HepG2 (cell line): ENCODE data around the gene HSP90AB1. TPM values are rescaled to one million over a fixed set of nuclear protein-coding genes. Genes with fewer than 3 reads are reported as not detected.

ENCODE experiments used
- AGO2 ChIP-seq: fragments of 200-400 bp; formaldehyde crosslinking; optimal IDR thresholded peaks from 2 replicates; pipeline ENCODE3; 2017; ENCODE audit warnings: mild to moderate bottlenecking, low read depth, low read length, moderate library complexity
- E2F2 ChIP-seq: sonication (generic); formaldehyde crosslinking; IDR thresholded peaks from 2 replicates; pipeline ENCODE4 v1.4.0; 2020; ENCODE audit warnings: missing genetic modification reagents, borderline replicate concordance
- FOXC1 ChIP-seq: sonication (generic); formaldehyde crosslinking; IDR thresholded peaks from 2 replicates; pipeline ENCODE4 v1.8.0; 2022; ENCODE audit warnings: mild to moderate bottlenecking, missing genetic modification reagents, borderline replicate concordance
- HES4 ChIP-seq: sonication (generic); formaldehyde crosslinking; IDR thresholded peaks from 2 replicates; pipeline ENCODE4 v1.9.0; 2021; ENCODE audit warnings: mild to moderate bottlenecking, missing genetic modification reagents, borderline replicate concordance
- HOXA3 ChIP-seq: sonication (generic); formaldehyde crosslinking; IDR thresholded peaks from 2 replicates; pipeline ENCODE4 v1.5.0; 2020; ENCODE audit warnings: missing genetic modification reagents
- ISL2 ChIP-seq: sonication (generic); formaldehyde crosslinking; IDR thresholded peaks from 2 replicates; pipeline ENCODE4 v1.5.0; 2020; ENCODE audit warnings: missing genetic modification reagents
- KLF12 ChIP-seq: sonication (generic); formaldehyde crosslinking; IDR thresholded peaks from 2 replicates; pipeline ENCODE4 v1.4.0; 2020; ENCODE audit warnings: missing genetic modification reagents, borderline replicate concordance
- MED1 ChIP-seq: sonication (generic); formaldehyde crosslinking; IDR thresholded peaks from 2 replicates; pipeline ENCODE4 v1.4.0; 2020; ENCODE audit warnings: missing genetic modification reagents
- RBM39 ChIP-seq: fragments of 200-400 bp; formaldehyde crosslinking; IDR thresholded peaks from one replicate; pipeline ENCODE4 v1.6.1; 2018; ENCODE audit warnings: antibody characterized with exemption, mild to moderate bottlenecking, low read depth, low read length; ENCODE audit not compliant: poor library complexity, severe bottlenecking
- RFX1 ChIP-seq: fragments of 450-650 bp; IDR thresholded peaks from 2 replicates; pipeline ENCODE4 v1.6.1; 2017
- SOX13 ChIP-seq, 3 experiments: fragments of 450-650 bp in 1 of 3; sonication (generic) in 1 of 3; formaldehyde crosslinking in 1 of 3; IDR thresholded peaks in 2 of 3; conservative IDR thresholded peaks in 1 of 3; 2 replicates each; pipeline versions ENCODE4 v1.5.0 to v1.6.1; 2016 to 2020; ENCODE audit warnings: antibody characterized with exemption in 1 of 3, mild to moderate bottlenecking in 1 of 3, missing compliant biosample characterization in 1 of 3, missing genetic modification reagents in 1 of 3, moderate library complexity in 1 of 3
- TRIM24 ChIP-seq: sonication (generic); formaldehyde crosslinking; IDR thresholded peaks from 2 replicates; pipeline ENCODE4 v1.8.0; 2022; ENCODE audit warnings: mild to moderate bottlenecking, missing genetic modification reagents
- ZBED4 ChIP-seq: sonication (generic); formaldehyde crosslinking; IDR thresholded peaks from 2 replicates; pipeline ENCODE4 v1.4.0; 2020; ENCODE audit warnings: missing genetic modification reagents, borderline replicate concordance
- ZFP91 ChIP-seq: sonication (generic); formaldehyde crosslinking; IDR thresholded peaks from 2 replicates; pipeline ENCODE4 v1.9.0; 2022; ENCODE audit warnings: missing genetic modification reagents, mild to moderate bottlenecking, borderline replicate concordance
- ZFY ChIP-seq: sonication (generic); formaldehyde crosslinking; IDR thresholded peaks from 2 replicates; pipeline ENCODE4 v1.4.0; 2020; ENCODE audit warnings: missing genetic modification reagents
- ZGPAT ChIP-seq: IDR thresholded peaks from 2 replicates; pipeline ENCODE4 v1.6.1; 2016; ENCODE audit warnings: mild to moderate bottlenecking
- ZNF274 ChIP-seq: sonication (generic); formaldehyde crosslinking; IDR thresholded peaks from 2 replicates; pipeline ENCODE4 v1.5.1; 2020; ENCODE audit warnings: mild to moderate bottlenecking, missing genetic modification reagents
- ZNF549 ChIP-seq: sonication (generic); formaldehyde crosslinking; IDR thresholded peaks from 2 replicates; pipeline ENCODE4 v1.5.0; 2020; ENCODE audit warnings: missing genetic modification reagents
- polyA plus RNA-seq, 8 experiments: library from polyadenylated mRNA; depleted of rRNA in 3 of 8; stranded (reverse) in 7 of 8; unstranded in 1 of 8; fragments of >200 nt; fragmentation: Illumina TruSeq in 4 of 8; extraction: Trizol in 4 of 8; gene quantifications; 2 replicates each; pipeline versions ENCODE4 v1.2.1 to v1.2.3, GENCODE V29; 2011 to 2016; ENCODE audit warnings: low read depth in 4 of 8, missing spikeins in 1 of 8, mixed read lengths in 1 of 8; ENCODE audit not compliant: insufficient read depth in 1 of 8
- total RNA-seq, 5 experiments: library from RNA; depleted of rRNA; stranded (reverse); fragments of >200 nt; fragmentation: Illumina TruSeq; extraction: Trizol; gene quantifications; 2 replicates each; pipeline ENCODE4 v1.2.3, GENCODE V29; 2016; ENCODE audit warnings: low read depth in 1 of 5

The HSP90AB1 gene
- total and polyA plus RNA-seq, 2 of the 13 experiments (the other 11 are each of a cell fraction or from before 2014, with no cell fraction given): 1,325 to 1,472 TPM

- TF ChIP-seq ZGPAT (CRISPR knock-in tag) (peak; percentile 45; the same call in 1 of the 2 replicates), RBM39 (peak; percentile 95), AGO2 (peak; percentile 99), ZFY (CRISPR knock-in tag) (peak; percentile 44; the same call in 1 of the 2 replicates), TRIM24 (CRISPR knock-in tag) (no peak), KLF12 (CRISPR knock-in tag) (peak; percentile 23; the same call in 1 of the 2 replicates), SOX13 (IDR thresholded peaks at IDR 0.05) (no peak), SOX13 (CRISPR knock-in tag; conservative IDR thresholded peaks at IDR 0.05 in 1 of 2, IDR thresholded peaks at IDR 0.05 in 1 of 2) (peak in 1 of 2 experiments; percentile 2; a peak in 1 of 4 replicates), ISL2 (CRISPR knock-in tag) (peak; percentile 43; the same call in 1 of the 2 replicates), HOXA3 (CRISPR knock-in tag) (peak; percentile 56; the same call in 1 of the 2 replicates), E2F2 (CRISPR knock-in tag) (no peak), HES4 (CRISPR knock-in tag) (peak; percentile 12; the same call in 1 of the 2 replicates), ZNF274 (CRISPR knock-in tag) (peak; percentile 70; the same call in 1 of the 2 replicates), ZFP91 (CRISPR knock-in tag) (no peak; the same call in 1 of the 2 replicates), MED1 (CRISPR knock-in tag) (peak; percentile 19; the same call in 1 of the 2 replicates), ZBED4 (CRISPR knock-in tag) (peak; percentile 29; the same call in 1 of the 2 replicates), ZNF549 (CRISPR knock-in tag) (no peak), RFX1 (no peak), FOXC1 (CRISPR knock-in tag) (no peak; the same call in none of the 2 replicates)
Measured at GRCh38 chr6:44247338-44248302, 719 bp downstream of the HSP90AB1 start (continued).
